Measurements from ENCODE around the gene OAS3.
"Not testable (repeated sequence)": the region's sequence is repeated elsewhere in the genome, so short reads cannot be mapped to it uniquely, and the experiment has no call there.

The OAS3 gene

DNA sequence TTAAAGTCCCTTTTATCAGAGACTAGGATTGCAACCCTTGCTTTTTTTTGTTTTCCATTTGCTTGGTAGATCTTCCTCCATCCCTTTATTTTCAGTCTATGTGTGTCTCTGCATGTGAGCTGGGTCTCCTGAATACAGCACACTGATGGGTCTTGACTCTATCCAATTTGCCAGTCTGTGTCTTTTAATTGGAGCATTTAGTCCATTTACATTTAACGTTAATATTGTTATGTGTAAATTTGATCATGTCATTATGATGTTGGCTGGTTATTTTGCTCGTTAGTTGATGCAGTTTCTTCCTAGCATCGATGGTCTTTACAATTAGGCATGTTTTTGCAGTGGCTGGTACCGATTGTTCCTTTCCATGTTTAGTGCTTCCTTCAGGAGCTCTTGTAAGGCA, 18.9 kb downstream of the OAS3 start:
- DNase-seq = not testable (repeated sequence)

DNA sequence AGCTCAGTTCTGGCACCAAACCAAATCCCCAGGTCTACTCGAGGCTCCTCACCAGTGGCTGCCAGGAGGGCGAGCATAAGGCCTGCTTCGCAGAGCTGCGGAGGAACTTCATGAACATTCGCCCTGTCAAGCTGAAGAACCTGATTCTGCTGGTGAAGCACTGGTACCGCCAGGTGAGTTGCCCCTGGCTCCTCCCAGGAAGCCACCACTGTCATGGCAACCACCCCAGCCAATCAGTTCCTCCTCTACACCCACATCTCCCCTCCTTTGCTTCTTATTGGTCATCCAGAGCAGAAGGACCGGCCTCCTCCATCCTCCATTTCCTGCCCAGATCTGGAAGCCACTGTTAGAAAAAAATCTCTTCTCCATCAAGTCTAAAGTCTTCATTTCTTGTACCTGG, 22.8 kb downstream of the OAS3 start:
- DNase-seq = no peak

DNA sequence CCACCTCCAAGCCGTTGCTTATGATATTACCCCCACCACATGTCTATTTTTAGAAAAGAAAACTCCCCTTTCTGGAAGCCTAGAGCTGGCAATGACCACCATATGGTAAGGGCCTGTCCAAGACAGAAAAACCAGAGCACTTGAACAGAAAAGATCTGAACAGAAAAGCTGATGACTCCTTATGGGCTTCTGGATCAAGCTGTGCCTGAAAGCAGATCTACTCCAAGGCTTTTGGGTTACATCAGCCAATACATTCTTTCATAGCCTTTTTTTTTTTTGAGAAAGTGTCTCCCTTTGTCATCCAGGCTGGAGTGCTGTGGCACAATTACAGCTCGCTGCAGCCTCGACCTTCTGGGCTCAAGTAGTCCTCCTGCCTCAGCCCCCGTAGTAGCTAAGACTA, 23.3 kb downstream of the OAS3 start:
- no peak for DNase-seq

DNA sequence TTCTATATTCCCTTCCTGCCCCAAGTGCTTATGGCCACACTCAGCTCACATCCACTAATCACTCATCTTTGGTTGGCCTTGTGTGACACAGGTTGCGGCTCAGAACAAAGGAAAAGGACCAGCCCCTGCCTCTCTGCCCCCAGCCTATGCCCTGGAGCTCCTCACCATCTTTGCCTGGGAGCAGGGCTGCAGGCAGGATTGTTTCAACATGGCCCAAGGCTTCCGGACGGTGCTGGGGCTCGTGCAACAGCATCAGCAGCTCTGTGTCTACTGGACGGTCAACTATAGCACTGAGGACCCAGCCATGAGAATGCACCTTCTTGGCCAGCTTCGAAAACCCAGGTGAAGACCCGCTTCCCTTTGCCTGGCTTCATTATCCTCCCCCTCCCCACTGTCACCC, 24.3 kb downstream of the OAS3 start:
- no peak for DNase-seq

DNA sequence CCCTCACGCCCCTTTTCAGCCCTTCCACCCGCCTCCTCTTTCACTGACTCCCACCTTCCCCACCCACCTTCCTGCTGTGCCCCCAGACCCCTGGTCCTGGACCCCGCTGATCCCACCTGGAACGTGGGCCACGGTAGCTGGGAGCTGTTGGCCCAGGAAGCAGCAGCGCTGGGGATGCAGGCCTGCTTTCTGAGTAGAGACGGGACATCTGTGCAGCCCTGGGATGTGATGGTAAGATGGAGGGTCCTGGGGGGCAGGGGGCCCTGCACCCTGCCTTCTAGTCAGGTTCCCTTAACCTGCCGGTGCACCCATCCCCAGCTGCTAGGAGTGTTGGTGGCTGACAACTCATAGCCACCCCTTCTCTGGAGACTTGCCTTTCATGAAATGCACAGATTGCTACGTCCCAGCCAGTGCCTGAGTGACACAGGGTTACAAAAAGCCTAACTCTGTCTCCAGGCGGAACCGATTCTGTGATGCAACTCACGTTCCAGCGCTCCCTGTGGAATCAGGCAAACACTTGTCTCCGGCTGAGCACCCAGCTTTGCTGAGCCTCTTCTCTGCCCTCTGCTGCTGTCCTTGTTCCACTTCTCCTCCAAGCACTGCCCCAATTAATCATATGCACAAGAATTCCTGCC, 25.1 kb downstream of the OAS3 start:
- DNase-seq = no peak

DNA sequence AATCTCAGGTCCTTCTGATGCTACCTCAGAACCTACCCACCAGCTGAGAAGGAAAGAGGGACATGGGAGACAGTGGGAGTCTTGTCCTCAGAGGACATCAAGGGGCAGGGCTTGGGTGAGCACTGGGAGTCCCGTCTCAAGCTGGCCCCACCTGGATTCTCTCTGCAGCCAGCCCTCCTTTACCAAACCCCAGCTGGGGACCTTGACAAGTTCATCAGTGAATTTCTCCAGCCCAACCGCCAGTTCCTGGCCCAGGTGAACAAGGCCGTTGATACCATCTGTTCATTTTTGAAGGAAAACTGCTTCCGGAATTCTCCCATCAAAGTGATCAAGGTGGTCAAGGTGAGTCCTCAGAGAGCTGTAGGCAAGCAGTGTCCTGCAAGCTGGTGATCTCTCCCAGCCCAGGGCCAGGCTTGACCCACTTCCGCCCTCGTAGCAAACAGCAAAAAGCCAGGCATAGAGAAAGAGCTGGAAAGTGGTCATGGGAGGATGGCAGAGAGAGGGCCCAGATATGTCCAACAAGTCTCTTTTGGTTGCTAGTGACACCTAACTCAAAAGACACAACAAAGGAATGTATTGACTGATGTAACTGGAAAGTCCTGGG, 25.9 kb downstream of the OAS3 start:
- DNase-seq = no peak

DNA sequence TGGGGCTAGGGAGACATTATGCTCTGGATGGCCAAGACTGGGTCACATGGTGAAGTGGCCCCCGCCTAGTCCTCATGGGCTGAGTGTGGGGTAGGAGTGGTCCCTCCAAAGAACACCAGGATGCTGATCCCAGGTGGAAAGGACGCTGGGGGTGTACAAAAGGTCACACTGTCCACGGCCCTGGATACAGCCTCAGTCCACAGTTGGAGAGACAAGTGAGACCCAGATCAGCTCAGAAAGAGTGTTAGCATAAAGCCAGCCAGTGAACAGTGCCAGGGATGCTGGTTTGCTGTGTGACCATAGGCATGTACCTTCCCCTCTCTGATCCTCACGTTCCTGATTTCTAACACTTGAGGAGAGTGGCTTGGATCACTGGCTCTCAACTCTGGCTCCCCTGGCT, 26.6 kb downstream of the OAS3 start:
- DNase-seq = no peak

DNA sequence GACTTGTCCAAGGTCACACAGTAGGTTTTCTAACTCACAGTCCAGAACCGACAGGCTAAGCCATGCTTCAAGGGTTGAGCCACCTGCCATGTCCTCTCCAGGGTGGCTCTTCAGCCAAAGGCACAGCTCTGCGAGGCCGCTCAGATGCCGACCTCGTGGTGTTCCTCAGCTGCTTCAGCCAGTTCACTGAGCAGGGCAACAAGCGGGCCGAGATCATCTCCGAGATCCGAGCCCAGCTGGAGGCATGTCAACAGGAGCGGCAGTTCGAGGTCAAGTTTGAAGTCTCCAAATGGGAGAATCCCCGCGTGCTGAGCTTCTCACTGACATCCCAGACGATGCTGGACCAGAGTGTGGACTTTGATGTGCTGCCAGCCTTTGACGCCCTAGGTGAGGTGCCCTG, 27.4 kb downstream of the OAS3 start:
- no peak for DNase-seq

DNA sequence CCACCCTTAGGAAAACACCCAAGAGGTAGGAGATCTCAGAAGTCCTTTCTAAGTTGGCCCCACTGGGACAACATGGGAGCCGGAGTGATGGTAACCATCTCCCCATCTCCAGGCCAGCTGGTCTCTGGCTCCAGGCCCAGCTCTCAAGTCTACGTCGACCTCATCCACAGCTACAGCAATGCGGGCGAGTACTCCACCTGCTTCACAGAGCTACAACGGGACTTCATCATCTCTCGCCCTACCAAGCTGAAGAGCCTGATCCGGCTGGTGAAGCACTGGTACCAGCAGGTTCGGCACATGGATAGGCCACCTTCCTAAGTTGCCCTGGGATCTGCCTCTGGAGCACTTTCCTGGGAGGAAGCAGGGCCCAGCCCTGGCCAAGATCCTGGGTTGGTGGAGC, 29.0 kb downstream of the OAS3 start:
- no peak for DNase-seq

DNA sequence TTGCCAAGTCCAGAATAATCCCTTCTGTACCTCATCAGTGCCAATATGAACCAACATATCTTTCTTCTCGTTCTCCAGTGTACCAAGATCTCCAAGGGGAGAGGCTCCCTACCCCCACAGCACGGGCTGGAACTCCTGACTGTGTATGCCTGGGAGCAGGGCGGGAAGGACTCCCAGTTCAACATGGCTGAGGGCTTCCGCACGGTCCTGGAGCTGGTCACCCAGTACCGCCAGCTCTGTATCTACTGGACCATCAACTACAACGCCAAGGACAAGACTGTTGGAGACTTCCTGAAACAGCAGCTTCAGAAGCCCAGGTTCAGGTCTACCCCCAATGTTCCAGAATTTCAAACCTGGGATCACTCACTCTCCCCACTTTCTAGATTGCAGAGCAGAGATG, 29.6 kb downstream of the OAS3 start:
- no peak for DNase-seq

DNA sequence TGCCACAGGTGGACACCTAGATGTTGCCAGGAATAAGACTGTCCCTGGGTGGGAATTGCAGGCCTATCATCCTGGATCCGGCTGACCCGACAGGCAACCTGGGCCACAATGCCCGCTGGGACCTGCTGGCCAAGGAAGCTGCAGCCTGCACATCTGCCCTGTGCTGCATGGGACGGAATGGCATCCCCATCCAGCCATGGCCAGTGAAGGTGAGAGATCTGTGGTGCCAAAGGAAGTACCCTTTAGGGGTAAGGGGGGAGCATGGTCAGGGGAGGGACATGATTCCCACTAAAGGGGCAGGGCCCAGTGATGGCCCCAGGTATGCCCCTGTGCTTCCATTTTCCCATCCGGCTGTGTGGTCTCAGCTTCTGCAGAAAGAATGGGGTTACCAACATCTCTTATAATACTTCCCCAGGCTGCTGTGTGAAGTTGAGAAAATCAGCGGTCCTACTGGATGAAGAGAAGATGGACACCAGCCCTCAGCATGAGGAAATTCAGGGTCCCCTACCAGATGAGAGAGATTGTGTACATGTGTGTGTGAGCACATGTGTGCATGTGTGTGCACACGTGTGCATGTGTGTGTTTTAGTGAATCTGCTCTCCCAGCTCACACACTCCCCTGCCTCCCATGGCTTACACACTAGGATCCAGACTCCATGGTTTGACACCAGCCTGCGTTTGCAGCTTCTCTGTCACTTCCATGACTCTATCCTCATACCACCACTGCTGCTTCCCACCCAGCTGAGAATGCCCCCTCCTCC, 31.5 kb downstream of the OAS3 start:
- no peak for DNase-seq

DNA sequence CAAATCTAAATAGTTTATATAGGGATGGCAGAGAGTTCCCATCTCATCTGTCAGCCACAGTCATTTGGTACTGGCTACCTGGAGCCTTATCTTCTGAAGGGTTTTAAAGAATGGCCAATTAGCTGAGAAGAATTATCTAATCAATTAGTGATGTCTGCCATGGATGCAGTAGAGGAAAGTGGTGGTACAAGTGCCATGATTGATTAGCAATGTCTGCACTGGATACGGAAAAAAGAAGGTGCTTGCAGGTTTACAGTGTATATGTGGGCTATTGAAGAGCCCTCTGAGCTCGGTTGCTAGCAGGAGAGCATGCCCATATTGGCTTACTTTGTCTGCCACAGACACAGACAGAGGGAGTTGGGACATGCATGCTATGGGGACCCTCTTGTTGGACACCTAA, 32.1 kb downstream of the OAS3 start:
- no peak for DNase-seq

DNA sequence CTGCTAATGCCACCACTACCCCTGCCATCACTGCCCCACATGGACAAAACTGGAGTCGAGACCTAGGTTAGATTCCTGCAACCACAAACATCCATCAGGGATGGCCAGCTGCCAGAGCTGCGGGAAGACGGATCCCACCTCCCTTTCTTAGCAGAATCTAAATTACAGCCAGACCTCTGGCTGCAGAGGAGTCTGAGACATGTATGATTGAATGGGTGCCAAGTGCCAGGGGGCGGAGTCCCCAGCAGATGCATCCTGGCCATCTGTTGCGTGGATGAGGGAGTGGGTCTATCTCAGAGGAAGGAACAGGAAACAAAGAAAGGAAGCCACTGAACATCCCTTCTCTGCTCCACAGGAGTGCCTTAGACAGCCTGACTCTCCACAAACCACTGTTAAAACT, 33.0 kb downstream of the OAS3 start:
- DNase-seq = no peak

DNA sequence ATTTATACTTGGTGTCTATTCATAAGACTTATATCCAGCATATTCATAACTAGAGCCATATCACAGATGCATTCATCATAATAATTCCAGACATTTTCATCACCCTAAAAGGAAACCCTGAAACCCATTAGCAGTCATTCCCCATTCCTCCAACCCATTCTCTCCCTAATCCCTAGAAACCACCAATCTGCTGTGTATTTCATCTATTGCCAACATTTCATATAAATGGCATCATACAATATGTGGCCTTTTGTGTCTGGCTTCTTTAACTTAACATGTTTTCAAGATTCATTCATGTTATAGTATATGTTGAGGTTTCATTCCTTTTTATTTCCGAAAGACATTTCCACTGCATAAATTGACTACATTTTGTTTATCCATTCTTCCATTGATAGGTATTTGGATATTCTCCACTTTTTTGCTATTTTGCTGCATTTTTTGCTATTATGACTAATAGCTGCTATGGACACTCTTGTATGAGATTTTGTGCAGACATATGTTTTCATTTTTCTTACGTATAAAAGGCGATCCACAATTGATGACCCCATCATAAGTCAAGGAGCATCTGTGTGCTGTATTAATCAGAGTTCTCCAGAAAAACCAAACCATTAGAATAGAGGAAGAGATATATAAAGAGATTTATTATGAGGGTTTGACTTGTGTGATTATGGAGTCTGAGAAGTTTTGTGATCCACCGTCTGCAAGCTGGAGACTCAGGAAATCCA, 34.9 kb downstream of the OAS3 start:
- DNase-seq = no peak

DNA sequence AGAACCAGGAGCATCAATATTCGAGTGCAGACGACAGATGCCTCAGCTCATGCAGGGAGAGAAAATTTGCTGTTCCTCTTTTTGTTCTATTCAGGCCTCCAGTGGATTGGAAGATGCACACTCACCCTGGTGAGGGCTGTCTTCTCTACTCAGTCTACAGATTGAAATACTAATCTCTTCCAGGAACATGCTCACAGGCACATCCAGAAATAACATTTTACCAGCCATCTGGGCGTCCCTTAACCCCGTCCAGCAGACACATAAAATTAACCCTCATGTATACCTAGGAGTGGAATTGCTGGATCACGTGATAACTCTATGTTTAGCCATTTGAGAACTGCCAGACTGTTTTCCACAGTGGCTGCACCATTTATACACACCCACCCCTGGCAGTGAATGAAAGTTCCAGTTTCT, 35.6 kb downstream of the OAS3 start:
- no peak for DNase-seq

DNA sequence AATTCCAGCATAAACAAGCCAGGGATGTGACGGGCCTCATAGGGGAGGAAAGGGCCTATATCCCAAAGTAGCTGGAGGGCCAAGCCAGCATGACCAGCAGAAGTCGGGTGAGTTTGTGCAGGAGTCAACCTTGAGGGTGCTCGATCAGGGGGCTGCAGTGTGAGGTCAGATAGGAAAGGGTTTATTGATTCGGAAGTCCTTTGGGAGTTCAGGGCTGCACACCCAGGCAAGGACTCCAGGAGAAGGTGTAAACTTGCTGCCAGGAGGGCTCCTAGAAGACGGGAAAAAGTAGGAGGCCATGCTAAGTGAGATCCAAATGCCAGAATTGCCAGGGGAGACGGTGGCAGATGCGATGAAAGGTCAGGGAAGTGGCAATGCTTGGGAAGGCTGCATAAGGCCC, 36.6 kb downstream of the OAS3 start:
- no peak for DNase-seq

DNA sequence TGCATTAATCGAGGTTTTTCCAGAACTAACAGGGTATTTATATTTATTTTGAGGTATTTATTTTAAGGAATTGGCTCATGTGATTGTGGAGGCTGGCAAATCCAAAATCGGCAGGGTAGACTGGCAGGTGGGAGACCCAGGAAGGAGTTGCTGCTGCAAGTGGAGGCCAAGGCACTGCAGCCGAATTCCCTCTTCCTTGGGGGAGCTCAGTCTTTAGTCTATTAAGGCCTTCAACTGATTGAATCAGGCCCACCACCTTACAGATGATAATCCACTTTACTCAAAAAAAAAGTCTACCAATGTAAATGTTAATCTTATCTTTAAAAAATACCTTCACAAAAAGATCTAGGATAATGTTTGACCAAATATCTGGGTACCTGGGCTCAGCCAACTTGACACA, 38.9 kb downstream of the OAS3 start:
- no peak for DNase-seq

DNA sequence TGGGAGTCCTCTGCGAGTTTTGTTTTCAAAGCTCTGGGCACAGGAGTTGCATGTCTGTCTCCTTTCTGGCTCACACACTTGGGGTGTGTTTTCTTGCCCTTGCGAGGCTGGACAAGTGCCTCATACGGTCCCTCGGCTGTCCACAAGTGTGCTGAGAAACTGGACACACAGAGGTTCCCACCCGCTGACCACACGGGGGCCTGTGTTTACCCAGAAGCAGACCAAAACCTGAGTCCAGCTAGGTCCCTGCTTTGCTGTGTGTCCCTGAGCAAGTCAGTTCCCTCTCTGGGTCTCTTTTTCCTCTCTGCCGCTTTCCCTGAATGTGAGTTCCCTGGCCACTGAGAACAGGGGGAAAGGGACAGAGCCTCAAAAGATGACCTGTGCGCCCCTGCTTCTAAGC, 39.4 kb downstream of the OAS3 start:
- no peak for DNase-seq

DNA sequence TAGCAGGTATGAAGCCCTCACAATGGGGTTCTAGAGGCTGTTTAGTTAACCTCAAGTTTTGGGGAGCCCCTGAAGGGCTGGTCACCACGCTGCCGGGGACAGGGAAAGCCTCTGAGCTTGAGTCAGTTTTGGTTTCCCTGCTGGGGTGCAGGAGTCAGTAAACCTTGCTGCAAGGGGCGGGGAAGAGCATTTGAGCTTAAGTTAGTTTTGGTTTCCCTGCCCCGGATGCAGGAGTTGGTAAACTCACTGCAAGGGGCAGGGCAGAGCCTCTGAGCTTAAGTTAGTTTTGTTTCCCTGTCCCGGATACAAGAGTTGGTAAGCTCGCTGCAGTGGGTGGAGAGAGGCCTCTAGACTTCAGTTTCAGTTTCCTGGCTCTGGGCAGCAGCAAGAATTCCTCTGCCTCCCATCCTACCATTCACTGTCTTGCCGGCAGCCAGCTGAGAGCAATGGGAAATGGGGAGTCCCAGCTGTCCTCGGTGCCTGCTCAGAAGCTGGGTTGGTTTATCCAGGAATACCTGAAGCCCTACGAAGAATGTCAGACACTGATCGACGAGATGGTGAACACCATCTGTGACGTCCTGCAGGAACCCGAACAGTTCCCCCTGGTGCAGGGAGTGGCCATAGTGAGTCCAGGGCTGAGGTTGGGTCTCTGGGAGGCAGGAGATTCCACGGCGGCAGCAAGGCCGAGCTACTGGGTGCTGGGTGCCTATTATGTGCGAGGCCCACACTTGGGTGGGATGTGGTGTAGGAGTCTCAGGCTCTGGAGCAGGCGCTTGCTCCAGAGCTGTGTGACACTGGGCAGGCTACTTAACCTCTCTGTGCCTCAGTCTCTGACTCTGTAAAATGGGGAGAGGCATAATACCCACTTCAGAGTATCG, 40.1 kb downstream of the OAS3 start, which contains the start of gene OAS2:
OAS2 (plus strand) TSS at position 357 of the 878 bp plus-strand sequence; CDS start at position 447, 90 bp downstream.
- DNase-seq = peak; percentile 55

DNA sequence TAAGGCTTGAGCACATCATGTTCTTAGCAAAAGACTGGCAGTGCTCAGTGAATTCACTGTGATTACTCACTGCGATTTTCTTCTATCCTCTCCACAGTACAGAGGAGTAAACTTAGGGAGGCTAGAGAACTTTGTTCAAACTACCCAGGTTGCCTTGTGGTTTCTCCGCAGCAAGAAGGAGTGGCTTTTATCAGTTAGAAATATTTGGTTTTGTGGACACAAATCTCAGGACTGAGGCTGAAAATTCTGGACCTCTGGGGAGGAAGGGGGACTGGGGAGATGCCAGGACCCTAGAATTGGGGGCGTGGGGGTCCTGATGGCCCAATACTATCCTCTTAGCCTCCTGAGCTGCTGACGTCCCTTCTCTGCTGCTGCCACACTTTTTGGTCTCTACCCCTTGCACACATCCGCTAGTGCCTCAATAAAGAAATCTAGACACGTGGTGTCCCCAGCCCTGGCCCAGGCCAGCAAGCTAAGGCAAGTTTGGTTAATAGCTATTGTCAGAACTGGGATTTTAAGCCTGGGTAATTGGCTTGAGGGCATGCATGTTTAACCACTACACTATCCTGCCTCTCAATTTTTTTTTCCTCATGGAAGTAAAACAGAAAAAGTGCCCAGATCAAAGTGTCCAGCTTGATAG, 40.9 kb downstream of the OAS3 start:
- DNase-seq = peak; percentile 28

DNA sequence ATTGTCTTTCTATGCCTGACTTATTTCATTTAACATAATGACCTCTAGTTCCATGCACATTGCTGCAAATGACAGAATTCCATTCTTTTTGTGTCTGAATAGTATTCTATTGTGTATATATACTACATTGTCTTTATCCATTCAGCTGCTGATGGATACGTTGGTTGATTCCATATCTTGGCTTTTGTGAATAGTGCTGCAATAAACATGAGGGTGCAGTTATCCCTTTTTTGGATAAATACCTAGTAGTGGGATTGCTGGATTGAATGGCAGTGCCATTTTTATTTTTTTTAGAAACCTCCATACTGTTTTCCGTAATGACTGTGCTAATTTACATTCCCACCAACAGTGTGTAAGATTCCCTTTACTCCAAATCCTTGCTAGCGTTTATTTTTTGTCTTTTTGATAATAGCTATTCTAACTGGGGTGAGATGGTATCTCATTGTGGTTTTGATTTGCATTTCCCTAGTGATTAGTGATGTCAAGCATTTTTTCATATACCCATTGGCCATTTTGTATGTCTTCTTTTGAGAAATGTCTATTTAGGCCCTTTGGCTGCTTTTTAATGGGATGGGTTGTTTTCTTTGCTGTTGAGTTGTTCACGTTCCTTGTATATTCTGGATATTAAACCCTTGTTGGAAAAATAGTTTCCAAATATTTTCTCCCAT, 42.4 kb downstream of the OAS3 start:
- DNase-seq = no peak

Data from stimulated activated CD4-positive, alpha-beta T cell treated with anti-CD3 and anti-CD28 coated beads, Interleukin-12 subunit alpha, Interleukin-12 subunit beta, amount 100 ng/mL, for 4 hours (primary cell).